HG03342 (cell line): ENCODE results near the gene PHETA1.
"Not testable (repeated sequence)": the region's sequence is repeated elsewhere in the genome, so short reads cannot be mapped to it uniquely, and the experiment has no call there.

Experiments used
- ATAC-seq: cut with Tn5 transposase; IDR thresholded peaks from one replicate; pipeline ENCODE4 v1.9.1; 2021; ENCODE audit warnings: mild to moderate bottlenecking, moderate library complexity; ENCODE audit not compliant: unreplicated experiment

The PHETA1 gene

GRCh38 chr12:111351026-111351425 is 17.9 kb downstream of the PHETA1 start:
- no peak for ATAC-seq

GRCh38 chr12:111349748-111350520 is 19.0 kb downstream of the PHETA1 start:
- ATAC-seq = no peak

- no peak for ATAC-seq
These were observed 19.7 kb downstream of the PHETA1 start for GRCh38 chr12:111349101-111349747.

- no peak for ATAC-seq
These were observed 20.8 kb downstream of the PHETA1 start for GRCh38 chr12:111347891-111348644.

- no peak for ATAC-seq
These were observed 24.5 kb downstream of the PHETA1 start for GRCh38 chr12:111344254-111344875.

- no peak for ATAC-seq
These were observed 25.7 kb downstream of the PHETA1 start for GRCh38 chr12:111343181-111343580.

- no peak for ATAC-seq
These were observed 26.5 kb downstream of the PHETA1 start for GRCh38 chr12:111342376-111342775.

- ATAC-seq = no peak
These were observed 27.3 kb downstream of the PHETA1 start for GRCh38 chr12:111341426-111342065.

- ATAC-seq = not testable (repeated sequence)
These were observed 28.2 kb downstream of the PHETA1 start for GRCh38 chr12:111340680-111341079.

- ATAC-seq = no peak
These were observed 28.7 kb downstream of the PHETA1 start for GRCh38 chr12:111340231-111340630.

- ATAC-seq = no peak
These were observed 29.5 kb downstream of the PHETA1 start for GRCh38 chr12:111339321-111339938.

- no peak for ATAC-seq
These were observed 30.8 kb downstream of the PHETA1 start for GRCh38 chr12:111338096-111338495.

- no peak for ATAC-seq
These were observed 31.5 kb downstream of the PHETA1 start for GRCh38 chr12:111337371-111337770.

GRCh38 chr12:111336411-111336810 is 32.5 kb downstream of the PHETA1 start:
- ATAC-seq = not testable (repeated sequence)

GRCh38 chr12:111335811-111336210 is 33.1 kb downstream of the PHETA1 start:
- ATAC-seq = no peak

GRCh38 chr12:111335301-111335700 is 33.6 kb downstream of the PHETA1 start:
- ATAC-seq = not testable (repeated sequence)

GRCh38 chr12:111334393-111334915 is 34.4 kb downstream of the PHETA1 start:
- no peak for ATAC-seq

GRCh38 chr12:111330800-111331752 is 37.8 kb downstream of the PHETA1 start:
- no peak for ATAC-seq

- no peak for ATAC-seq
These were observed 40.8 kb downstream of the PHETA1 start for GRCh38 chr12:111328138-111328537.
